SKM-1 (cell line): ENCODE results near the gene INAFM2.

Experiments used
- DNase-seq: peaks from one replicate; lab custom pipeline; 2025; ENCODE audit not compliant: unreplicated experiment; lab: John Stamatoyannopoulos, UW

The INAFM2 gene

DNA sequence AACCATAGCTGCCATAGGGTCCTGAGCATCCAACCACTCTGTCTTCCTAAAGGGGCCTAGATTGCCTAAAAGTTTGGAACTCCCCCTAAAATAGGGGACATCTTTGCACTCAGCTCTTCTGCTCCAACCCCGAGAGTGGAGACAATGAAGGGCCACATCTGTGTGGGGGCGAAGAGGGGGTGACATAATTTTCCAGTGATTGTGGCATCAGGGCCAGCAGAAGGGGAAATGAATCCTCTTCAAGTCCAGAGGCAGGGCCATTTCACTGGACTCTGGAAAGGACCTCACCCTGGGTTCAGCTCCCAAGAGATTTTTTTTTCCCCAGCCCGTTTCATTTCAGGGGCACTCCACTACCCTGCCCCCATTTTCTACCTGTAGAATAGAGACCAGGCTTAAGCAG, 36.0 kb upstream of the INAFM2 start:
- DNase-seq, result no peak

DNA sequence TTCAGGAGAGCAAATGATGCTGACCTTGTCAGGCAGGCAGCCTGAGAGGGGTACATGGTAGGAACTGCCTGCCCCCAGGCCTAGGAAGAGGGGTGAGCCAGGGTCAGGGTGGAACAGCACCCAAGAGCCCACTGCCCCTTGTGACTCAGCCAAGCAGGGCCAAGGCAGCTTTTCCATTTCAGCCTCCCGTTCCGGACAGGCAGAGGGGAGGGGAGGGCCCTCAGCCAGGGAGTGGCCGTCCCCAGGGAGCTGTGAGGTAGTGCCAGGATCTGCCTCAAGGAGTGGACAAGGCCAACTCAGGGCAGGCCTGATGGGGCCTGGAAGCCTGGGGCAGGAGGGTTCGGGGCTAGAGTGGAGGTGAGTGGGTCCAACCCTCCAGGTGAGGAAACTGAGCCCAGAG, 35.5 kb upstream of the INAFM2 start:
- DNase-seq, result no peak

DNA sequence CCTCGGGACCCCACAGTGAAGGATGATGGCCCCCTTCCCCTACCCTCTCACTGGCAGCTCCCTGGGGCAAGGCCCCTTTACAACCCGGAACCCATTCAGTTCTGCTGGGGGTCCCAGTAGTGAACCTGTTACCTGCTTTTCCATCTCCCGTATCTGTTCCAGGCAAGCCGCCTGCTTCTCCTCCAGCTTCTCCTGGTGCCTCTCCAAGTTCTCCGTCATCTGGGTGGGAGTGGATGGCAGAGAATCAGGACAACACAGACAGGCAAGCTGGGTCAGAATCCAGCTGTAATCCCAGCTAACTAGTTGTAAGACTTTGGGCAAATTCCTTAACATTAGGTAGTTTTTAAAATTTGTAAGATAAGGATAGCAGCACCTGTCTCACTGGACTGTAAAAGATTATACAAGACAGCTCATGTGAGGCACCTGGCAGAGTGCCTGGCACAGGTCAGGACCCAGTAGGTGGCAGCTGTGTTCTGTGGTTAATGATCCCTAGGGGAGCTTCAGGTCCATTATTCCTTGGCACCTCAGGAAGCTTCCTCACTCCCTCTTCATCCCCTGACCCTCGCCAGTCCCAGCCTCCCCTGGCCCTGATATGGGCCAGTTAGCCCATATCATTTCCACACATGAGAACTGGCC, 34.2 kb upstream of the INAFM2 start:
- no peak for DNase-seq

DNA sequence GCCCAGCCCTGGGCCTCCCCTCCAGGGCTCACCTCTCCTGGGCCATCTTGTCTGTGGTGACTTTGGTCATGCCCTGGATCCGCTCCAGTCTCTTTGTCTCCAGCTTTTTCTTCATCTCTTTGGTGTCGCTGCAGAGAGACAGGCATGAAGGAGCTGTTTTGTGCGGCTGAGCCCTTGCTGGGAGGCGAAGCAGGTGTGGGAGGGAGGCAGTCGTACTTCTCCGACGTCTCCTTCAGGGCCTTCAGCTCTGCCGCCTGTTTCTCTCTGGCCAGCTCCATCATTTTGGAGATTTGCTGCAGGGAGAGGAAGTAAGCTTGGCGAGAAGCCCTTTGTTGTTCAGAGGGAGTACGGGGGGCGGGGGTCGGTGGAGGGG, 33.0 kb upstream of the INAFM2 start:
- DNase-seq, result no peak

- no peak for DNase-seq
Observed at GRCh38 chr15:40290918-40291574, 32.4 kb upstream of the INAFM2 start.

GRCh38 chr15:40292246-40292645, 31.2 kb upstream of the INAFM2 start:
- DNase-seq, result no peak

GRCh38 chr15:40293006-40293405, 30.5 kb upstream of the INAFM2 start:
- DNase-seq, result no peak

GRCh38 chr15:40293905-40294895, 29.3 kb upstream of the INAFM2 start:
- DNase-seq, result no peak

- DNase-seq, result no peak
Observed at GRCh38 chr15:40295297-40295696, 28.2 kb upstream of the INAFM2 start.

GRCh38 chr15:40295877-40296560, 27.5 kb upstream of the INAFM2 start:
- DNase-seq, result no peak

DNA sequence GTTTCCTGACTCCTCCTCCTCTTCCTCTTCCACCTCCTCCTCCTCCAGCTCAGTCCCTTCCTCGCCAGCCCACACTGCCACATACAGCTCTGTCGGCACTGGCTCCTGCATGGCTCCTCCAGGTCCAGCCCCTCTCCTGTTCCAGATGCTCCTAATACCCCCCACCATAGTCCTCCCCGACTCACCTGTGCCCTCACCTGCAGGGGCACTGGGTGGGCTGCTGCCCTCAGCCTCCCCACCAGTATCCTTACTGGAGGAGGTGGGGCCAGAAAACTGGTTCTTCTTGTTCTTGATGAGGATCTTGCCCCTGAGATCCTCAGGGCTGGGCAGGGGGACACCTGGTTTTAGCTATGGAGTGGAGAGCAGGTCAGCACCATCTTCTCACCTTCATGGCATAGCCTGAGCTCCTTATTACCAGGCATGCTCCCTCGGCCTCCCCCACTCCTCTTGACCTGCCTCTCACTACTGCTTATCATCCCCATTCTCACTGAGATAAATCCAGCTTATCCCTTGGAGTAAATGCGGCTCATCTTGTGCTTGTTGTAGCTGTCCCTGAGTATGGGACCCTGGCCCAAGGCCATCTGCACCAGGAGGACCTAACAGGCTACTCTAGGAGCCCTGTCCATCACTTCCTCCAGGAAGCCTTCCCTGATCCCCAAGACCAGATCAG, 26.8 kb upstream of the INAFM2 start:
- no peak for DNase-seq

- DNase-seq, result no peak
Observed at GRCh38 chr15:40297356-40297755, 26.1 kb upstream of the INAFM2 start.

DNA sequence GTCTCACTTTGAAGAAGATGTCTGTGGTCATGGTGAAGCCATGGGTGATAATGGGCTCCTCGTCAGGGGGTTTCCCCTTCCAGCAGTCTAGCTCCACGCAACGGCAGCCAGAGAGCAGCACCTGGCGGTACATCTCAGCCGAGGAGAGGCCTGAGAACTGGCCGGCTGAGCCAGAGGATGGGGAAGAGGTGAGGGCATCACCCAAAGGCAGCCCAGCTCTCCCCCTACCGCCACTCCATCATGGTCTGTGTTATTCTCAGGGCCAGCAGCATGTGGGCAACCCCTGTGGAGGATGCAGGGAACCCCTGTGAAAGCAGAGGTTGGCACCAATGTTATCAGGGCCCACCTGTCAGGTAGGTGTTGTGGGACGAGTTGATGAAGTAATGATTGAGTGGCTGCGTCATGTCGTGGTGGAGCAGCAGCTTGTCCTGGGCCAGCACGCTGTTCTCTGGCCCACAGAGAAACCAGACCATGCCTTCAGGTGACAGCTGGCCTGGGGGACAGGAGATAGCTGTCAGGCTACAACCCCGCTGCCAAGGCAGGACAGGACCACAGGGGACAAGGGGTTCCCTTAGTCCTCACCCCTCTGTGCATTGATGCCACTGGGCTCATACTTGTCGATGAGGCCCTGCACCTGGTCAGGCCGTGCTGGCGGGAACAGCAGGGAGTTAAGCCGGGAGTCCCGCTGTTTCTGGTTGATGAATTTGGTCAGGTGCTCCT, 25.1 kb upstream of the INAFM2 start:
- DNase-seq, result no peak

DNA sequence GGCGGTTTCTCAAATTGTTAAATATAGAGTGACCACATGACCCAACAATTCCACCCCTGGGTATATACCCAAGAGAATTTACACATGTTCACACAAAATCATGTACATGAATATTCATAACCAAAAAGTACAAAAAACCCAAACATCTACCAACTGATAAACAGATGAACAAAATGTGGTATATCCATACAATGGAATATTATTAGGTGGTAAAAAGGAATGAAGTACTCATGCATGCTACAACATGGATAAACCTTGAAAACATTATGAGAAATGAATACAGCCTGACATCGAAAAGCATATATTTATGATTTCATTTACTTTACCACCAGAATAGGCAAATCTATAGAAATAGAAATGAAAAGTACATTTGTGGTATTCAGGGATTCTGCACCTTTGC, 23.1 kb upstream of the INAFM2 start:
- no peak for DNase-seq

DNA sequence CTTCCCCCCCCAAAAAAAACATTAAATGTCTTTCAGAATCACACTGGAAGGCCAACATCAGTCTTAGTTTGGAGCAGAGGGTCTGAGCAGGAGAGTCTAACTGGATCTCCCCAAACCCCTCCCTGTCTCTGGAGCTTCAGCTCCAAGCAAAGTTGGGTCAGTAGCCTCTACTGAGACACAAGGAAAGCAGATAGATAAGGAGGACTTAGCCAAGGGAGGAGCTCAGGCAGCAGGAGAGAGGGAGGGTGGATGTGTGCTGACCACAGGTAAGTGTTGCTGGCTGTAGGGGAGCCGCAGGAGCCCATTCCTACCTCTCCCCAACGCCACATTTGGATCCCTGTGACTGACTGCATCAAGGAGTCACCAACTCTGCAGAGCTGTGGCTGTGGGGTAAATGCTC, 22.7 kb upstream of the INAFM2 start:
- no peak for DNase-seq

DNA sequence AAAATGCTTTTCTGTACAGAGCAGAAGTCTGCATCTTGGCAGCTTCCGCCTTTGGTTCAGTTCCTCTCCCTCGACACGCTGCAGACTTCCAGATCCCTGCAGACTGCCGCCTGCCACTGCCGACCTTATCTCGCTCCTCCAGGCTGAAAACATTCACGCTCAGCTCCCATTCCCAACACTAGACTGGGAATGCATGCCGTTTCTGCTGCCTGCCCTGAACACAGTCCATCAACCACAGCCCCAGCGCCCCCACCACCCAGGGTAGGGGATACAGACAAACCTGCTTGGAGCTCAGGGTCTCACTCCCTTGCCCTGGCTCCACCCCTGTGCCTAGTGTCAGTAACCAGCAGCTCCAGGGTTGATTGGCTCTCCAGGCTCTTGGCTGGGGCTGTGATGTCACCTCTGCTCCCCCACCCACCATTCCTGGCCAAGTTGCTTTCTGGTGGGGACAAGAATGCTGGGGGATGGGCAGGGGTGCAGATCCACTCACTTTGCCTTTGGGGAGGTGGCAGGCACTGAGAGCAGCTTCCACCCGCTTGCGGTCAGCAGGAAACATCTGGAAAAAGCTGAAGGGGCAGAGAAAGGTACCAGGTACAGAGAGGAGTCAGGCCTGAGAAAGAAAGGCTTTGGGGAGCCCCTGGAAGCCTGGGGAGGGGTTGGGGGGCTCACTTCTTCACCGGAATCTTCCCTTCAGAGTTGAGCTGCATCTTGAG, 21.9 kb upstream of the INAFM2 start:
- DNase-seq, result no peak

- DNase-seq, result no peak
Observed at GRCh38 chr15:40302288-40302886, 21.1 kb upstream of the INAFM2 start.

DNA sequence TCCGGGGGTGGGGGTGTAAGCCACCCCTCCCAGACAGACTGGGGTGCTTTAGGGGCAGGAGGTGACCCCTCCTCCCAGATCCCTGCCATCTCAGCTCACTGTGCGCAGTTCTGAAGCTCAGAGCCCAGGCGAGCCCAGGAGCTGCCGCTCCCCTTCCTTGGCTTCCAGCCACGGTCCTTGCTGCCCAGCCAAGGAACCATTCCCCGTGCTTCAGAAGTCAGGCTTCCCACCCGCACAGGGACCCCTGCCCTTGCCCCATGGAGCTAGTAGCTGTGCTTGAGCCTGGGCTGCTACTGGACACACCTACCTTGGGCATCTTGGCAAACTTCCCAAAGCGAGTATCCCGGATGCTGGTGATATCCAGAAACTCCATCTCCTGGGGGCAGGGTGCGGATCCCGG, 20.5 kb upstream of the INAFM2 start:
- DNase-seq, result no peak

- no peak for DNase-seq
Observed at GRCh38 chr15:40303576-40303975, 19.9 kb upstream of the INAFM2 start.
